HG02970 (cell line): ENCODE measurements around the gene LEKR1.

ENCODE experiments used
- ATAC-seq: cut with Tn5 transposase; IDR thresholded peaks from one replicate; pipeline ENCODE4 v1.9.1; 2021; ENCODE audit warnings: mild to moderate bottlenecking, moderate library complexity, moderate number of reproducible peaks; ENCODE audit not compliant: unreplicated experiment, low FRiP score

The LEKR1 gene

DNA sequence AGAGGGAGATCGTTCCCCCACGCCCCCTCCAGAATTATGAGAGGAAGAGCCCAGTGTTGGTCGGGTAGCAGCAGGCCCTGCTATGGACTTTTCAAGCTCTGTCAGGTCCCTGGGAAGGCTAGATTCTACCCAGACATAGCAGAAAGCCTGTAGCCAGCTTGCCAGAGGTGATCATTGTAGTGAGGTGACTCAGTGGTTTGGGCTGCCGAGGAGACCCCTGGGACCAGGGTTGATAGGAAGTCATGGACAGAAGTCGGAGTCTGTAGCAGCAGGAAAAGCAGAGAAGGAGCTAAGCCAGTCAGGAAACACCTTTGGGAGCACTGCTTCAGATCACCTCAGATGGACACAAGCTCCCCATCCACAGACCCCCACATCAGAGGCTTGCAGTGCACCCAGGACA, 266.1 kb downstream of the LEKR1 start:
- no peak for ATAC-seq

DNA sequence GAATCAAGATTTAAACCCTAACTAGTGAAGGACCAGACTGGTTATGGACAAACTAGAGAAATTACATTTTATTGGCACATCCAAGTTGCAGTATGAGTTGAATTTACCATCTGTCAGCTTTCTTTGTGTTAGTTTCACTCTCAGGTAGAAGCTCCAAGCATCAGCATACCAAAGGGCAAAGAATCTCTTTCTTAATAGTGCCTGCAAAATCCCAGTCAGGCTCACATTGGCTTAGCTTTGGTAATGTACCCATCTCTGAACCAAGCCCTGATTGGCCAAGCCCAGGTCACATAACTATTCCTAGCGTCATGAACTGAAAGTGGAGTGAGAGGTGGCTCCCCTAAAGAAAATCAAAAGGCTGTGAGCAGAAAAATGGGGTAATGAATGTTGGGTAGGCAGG, 266.9 kb downstream of the LEKR1 start:
- ATAC-seq, result no peak

DNA sequence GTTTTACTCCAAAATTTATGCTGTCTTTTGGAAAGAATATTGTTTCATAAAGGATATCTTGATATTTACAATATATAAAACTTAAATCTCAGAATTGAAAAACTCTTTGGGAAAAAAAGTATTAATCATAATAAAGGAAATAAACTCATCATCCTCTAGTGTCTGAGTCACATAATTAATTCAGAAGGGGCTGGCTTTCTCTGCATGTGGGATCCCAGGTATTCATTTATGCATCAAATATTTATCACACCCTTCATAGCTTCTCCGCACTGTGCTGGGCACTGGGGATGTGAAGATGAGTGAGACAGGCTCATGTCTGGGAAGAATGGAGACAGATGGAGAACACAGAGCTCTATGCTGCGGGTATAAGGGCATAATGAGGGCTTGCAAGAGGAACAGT, 268.1 kb downstream of the LEKR1 start:
- no peak for ATAC-seq

DNA sequence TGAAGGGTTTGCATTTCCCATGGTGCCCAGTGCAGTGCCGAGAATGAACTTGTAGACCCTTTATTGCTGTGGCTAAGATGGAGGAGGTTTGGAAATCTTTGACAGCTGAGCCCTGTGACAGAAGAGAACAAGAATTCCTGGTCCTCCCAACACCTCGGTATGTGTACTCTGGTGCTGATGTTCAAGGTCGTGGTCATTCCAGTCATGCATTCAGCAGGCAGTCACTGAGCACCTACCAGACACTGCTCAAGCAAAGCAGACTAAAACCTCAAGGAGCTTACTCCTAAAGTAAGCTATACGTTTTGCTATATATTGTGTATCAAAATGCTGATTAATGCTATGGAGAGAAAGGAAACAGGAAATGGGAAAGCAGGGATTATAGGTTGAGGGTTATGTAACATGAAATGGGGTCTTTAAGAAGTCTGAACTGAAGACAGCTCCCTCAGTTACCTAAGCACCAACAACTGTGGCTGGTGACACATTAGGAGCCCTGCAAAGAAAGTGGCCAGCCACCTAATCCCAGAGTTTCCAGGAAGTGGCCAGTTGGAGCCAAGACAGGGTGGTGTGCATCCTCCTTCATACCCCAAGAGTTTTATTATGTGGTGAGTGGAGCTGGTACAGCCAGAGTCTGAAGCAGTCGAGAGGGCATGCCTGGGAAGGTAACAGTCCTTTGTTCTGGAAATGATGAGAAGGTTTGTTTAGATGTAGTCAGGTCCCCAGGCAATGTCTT, 268.8 kb downstream of the LEKR1 start:
- no peak for ATAC-seq
